Neural progenitor cell (in vitro differentiated cells): Measurements from ENCODE around the gene GDF15.

Source experiments
- EZH2 ChIP-seq: fragments of 200-600 bp; sonication (generic); IDR thresholded peaks from 2 replicates; pipeline ENCODE4 v1.6.1; 2017; ENCODE audit warnings: antibody characterized with exemption, mild to moderate bottlenecking, moderate library complexity
- EZH2phosphoT487 ChIP-seq: fragments of 200-600 bp; sonication (generic); IDR thresholded peaks from 2 replicates; pipeline ENCODE4 v1.6.1; 2017; ENCODE audit warnings: antibody characterized with exemption
- TF ChIP-seq, protein P1 (sequence below): fragments of 200-600 bp; sonication (generic); IDR thresholded peaks from 2 replicates; pipeline ENCODE4 v1.5.1; 2017; ENCODE audit warnings: antibody characterized with exemption, mild to moderate bottlenecking

DNA sequence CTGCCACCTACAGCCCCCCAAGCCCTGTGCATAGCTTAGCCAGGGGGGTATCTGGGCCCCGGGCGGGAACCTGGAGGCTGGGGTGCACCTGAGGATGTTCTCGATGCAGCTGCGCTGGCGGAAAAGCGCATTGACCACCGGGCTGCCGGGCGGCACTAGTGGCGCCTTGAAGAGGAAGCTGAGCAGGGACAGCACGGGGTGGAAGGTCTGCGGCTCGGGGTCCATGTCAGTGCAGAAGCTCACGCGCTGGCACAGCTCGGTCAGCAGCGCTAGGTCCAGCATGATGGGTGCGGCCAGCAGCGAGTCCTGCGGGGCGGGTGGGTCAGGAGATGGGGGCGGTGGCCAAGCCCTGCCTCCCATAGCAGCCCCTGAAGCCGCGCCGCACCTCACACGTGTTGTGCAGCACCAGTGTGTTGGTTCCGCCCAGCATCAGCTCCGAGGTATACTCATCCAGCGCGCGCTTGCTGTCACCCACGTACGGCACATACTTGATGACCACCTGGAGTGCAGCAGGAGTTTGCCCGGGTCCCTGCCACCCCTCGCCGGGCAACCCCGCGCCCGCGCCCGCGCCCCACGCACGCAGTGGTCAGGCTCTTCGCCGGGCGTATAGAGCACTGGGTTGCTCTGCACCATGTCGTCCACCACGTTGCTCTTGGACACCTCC, 49.4 kb downstream of the GDF15 start:
- TF ChIP-seq, protein P1, sequence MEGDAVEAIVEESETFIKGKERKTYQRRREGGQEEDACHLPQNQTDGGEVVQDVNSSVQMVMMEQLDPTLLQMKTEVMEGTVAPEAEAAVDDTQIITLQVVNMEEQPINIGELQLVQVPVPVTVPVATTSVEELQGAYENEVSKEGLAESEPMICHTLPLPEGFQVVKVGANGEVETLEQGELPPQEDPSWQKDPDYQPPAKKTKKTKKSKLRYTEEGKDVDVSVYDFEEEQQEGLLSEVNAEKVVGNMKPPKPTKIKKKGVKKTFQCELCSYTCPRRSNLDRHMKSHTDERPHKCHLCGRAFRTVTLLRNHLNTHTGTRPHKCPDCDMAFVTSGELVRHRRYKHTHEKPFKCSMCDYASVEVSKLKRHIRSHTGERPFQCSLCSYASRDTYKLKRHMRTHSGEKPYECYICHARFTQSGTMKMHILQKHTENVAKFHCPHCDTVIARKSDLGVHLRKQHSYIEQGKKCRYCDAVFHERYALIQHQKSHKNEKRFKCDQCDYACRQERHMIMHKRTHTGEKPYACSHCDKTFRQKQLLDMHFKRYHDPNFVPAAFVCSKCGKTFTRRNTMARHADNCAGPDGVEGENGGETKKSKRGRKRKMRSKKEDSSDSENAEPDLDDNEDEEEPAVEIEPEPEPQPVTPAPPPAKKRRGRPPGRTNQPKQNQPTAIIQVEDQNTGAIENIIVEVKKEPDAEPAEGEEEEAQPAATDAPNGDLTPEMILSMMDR = no peak
- TF ChIP-seq EZH2 (no peak), EZH2phosphoT487 (no peak)
